Melanocyte of skin (primary cell): ENCODE measurements around the gene SETBP1. TPM values are rescaled to one million over a fixed set of nuclear protein-coding genes. Genes with fewer than 3 reads are reported as not detected.

ENCODE experiments used
- small RNA-seq, 2 donors: library from RNA; depleted of rRNA; stranded (forward); fragments of <200 nt; gene quantifications; one replicate each; pipeline ENCODE3, GENCODE V24; 2012
- total RNA-seq, 2 donors: library from RNA; depleted of rRNA; stranded (reverse); fragments of >200 nt; gene quantifications; 2 replicates each; pipeline ENCODE4 v1.2.3, GENCODE V29; 2012

SETBP1 gene
- 1 to 10 TPM in 1 of 2 donors, under 1 TPM in 1; 0.67 to 2.4 TPM for total RNA-seq

DNA sequence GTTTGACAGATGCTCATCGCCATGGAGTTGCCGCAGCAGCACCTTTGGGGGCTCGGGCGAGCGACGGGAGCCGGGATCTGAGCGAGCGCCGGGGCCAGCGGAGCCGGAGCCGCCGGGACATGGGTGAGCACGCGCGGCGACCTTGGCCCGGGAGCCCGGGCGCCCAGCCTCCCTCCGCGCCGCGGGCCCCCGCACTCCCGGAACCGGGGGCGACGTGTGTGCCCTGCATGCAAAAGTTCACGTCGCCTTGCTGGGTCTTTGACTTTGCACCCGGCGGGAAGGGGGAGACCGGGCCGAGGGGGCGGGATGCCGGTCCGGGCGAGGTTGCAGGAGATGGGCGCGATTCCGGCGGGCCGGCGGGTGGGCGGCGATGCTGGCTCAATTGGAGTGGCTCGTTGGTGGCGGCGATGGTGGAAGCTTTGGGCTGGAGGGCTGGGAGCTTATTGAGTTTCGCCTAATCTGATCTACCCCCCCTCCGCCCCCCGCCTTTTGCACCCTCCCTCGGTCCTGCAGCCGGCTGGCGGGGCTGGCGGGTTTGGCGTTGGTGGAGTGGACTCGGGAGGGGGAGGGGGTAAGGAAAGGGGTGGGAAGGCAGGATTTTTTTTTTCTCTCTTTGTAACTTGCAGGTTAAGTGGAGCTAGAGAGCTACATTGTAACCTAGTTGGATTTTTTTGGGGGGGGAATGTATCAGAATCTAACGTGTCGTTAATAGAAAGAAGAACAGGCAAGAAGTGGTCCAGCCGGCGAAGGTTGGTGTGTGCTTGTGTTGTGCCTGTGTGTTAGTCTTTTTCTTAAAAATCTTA is at the start of gene SETBP1:
Gene SETBP1, plus strand, starts transcription at position 616 of the 803 bp plus-strand sequence. CDS start 20,459 bp downstream, outside the sequence.

Small RNAs within 50 kb of the gene (small RNA-seq; reads per million reads assigned to genes)
- 0 reads per million in 2 donors for gene MIR4319
